ENCODE data around the gene WNT7B.

The WNT7B gene

DNA sequence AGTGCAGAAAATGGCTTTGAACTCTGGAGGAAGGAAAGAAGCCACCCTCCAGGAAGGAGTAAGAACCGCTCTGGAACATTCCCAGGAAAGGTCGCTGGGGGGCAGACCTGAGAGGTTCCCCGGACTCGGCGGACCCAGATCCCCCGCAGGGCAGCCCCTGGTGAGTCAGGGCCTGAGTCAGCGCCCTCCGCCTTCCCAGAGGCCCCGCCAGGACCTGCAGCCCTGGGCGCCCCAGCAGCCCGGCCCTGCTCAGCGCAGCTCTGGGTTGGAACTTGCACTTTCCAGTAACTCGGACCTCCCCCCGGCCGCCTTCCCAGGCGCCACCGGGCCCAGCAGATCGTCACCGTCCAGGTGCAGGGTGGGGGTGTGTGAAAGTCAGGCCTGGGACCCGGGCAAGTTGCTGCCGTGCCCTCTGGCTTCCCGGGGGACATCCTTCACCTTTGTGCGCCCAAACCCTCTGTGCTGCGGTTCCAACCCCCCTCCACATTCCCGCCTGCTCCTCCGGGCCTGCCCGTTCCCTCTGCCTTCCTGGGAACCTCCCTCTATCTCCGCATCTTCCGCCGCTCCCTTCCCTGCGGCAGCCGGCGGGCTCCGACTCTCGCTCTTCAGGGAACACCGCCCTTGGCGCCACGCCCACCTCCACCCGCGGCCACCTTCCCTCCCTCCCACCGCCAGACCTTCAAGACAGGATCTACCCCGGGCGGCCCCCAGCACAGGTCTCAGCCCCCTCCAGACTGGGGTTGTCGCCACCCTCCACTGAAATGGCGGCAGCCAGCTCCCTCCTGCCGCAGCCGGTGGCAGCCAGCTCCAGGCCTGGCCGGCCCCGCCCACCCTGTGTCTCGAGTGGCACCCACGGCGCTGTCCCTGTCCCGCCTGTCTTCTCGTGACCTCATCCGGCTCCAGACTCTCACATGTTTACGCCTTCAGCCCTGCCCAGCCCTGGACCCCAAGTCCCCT, 36.8 kb upstream of the WNT7B start:
- no peaks in the 10 kb centered on the region for H3K79me2 ChIP-seq (ENCODE audit: control insufficient read depth, insufficient read depth, low read length, unreplicated experiment)
- peak overlapping the region; percentile 81 for H3K4me3 ChIP-seq (ENCODE audit: low read depth, low read length)
- H3K27me3 ChIP-seq (ENCODE audit: insufficient read depth, low read length), result no peaks in the 10 kb centered on the region
- H3K27ac ChIP-seq (ENCODE audit: low read depth, low read length), result peak overlapping the region; percentile 96
- peak overlapping the region; percentile 60 for H2AFZ ChIP-seq (ENCODE audit: low read length, unreplicated experiment)
- H3K36me3 ChIP-seq (ENCODE audit: insufficient read depth, low read length), result no peaks in the 10 kb centered on the region
- H3K4me1 ChIP-seq (ENCODE audit: control insufficient read depth, insufficient read depth, low read length, unreplicated experiment), result peaks cover 23% of the 10 kb centered on the region

- H3K4me1 ChIP-seq (ENCODE audit: control insufficient read depth, insufficient read depth, low read length, unreplicated experiment), result peaks cover 30% of the 10 kb centered on the region
- H3K4me3 ChIP-seq (ENCODE audit: low read depth, low read length), result peak overlapping the region; percentile 81; the same call in 1 of the 2 replicates
- H3K27ac ChIP-seq (ENCODE audit: low read depth, low read length), result peak overlapping the region; percentile 96
- H2AFZ ChIP-seq (ENCODE audit: low read length, unreplicated experiment), result no peak overlapping the region
- no peaks in the 10 kb centered on the region for H3K36me3 ChIP-seq (ENCODE audit: insufficient read depth, low read length)
- no peaks in the 10 kb centered on the region for H3K27me3 ChIP-seq (ENCODE audit: insufficient read depth, low read length)
- no peaks in the 10 kb centered on the region for H3K79me2 ChIP-seq (ENCODE audit: control insufficient read depth, insufficient read depth, low read length, unreplicated experiment)
Observed at GRCh38 chr22:46012881-46013281, 35.9 kb upstream of the WNT7B start.

DNA sequence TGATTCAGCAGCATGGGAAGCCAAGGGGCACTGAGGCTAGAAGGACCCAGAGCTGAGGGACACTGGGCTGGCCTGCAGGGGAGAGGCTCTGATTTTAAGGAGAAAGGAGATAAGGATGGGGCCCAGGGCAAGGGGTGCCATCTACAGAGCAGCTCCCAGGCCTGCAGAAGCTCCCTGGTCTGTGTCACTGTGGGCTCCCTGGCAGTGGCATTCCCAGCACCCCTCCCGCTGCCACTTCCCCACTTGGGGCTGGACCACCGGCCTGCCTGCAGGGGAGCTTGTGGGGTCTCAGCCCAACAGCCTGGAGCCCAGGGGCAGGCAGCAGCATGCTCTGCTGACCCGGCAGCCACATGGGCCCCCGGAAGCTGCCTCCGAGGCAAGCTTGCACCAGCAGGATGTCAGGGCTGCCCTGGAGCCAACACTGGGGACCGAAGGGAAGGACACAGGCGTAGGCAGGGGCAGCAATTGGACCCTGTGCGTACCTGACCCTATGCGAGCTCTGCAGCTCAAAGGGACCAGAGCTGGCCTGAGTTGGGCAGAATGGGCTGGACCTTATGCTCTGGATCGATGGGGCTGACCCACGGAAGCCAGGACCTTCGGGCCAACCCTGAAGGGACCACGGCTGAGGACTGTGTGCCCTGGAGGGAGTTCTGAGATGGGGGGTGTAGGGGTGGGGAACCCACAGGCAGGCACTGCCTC, 35.4 kb upstream of the WNT7B start:
- no peaks in the 10 kb centered on the region for H3K27me3 ChIP-seq (ENCODE audit: insufficient read depth, low read length)
- no peak overlapping the region for H2AFZ ChIP-seq (ENCODE audit: low read length, unreplicated experiment)
- H3K4me1 ChIP-seq (ENCODE audit: control insufficient read depth, insufficient read depth, low read length, unreplicated experiment), result peaks cover 36% of the 10 kb centered on the region
- 0 out of 2 replicates have a peak overlapping the region, but pooled peaks have one; percentile 96 for H3K27ac ChIP-seq (ENCODE audit: low read depth, low read length)
- no peak overlapping the region for H3K4me3 ChIP-seq (ENCODE audit: low read depth, low read length)
- H3K36me3 ChIP-seq (ENCODE audit: insufficient read depth, low read length), result no peaks in the 10 kb centered on the region
- no peaks in the 10 kb centered on the region for H3K79me2 ChIP-seq (ENCODE audit: control insufficient read depth, insufficient read depth, low read length, unreplicated experiment)

DNA sequence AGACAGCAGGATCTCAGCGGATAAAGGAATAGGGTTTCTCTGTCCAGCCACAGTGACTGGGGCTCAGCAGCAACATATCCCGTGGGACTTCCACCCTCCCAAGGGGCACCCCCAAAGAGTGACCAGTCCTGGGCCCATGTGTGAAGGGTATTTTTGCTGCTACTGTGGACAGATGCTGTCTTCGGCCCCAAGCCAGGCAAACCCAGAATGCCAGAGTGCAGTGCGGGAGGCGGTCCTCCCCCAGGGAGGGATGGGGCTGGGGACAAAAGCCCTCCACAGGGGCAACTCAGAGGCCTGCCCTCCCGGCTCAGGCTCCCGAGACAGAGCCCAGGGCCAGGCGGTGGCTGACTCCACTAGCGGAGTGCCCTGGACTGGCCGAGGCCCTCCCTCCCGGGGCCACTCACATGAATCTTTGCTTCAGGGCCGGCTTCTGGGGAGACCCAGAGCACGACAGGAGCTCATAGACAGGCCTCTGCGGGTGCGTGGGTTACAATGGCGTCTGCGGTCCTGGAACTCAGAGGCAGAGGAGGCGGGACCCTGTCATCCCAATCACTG, 34.7 kb upstream of the WNT7B start:
- Histone ChIP-seq H3K4me3 (ENCODE audit: low read depth, low read length) (no peak overlapping the region), H3K27ac (ENCODE audit: low read depth, low read length) (no peak overlapping the region), H3K4me1 (ENCODE audit: control insufficient read depth, insufficient read depth, low read length, unreplicated experiment) (peaks cover 41% of the 10 kb centered on the region)

DNA sequence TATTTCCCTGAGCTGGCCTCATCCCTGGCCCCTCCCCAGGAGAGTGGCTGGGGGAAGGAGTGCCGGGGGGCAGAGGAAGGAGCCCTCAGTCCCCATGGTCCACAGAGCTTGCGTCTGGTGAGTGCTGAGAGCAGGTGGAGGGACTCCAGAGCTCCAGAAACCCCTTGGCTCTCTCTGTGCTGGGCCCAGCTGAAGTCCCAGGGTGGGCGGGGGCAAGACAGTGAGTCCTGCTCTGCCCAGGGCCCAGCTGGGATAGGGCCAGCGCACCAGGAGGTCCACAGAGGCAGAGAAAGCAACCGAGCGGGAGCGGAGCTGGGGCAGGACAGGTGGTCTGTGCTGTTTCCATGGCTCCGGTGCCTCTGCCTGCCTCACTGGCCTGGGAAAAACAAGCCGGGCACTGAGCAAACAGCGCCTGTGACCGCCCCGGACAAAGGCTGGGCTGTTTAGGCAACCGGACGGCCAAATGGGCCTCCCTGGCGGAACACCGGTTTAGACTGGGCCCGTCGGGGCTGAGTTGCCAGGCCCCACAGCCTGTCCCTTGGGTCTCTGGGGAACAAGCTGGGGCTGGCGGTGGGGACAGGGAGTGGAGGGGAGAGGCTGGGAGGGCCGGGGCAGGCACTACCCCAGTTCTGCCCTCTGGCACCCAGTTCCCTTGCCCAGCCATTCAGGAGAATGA, 34.1 kb upstream of the WNT7B start:
- H3K36me3 ChIP-seq (ENCODE audit: insufficient read depth, low read length), result no peaks in the 10 kb centered on the region
- H3K79me2 ChIP-seq (ENCODE audit: control insufficient read depth, insufficient read depth, low read length, unreplicated experiment), result no peaks in the 10 kb centered on the region
- H3K4me3 ChIP-seq (ENCODE audit: low read depth, low read length), result no peak overlapping the region
- no peak overlapping the region for H2AFZ ChIP-seq (ENCODE audit: low read length, unreplicated experiment)
- peaks cover 47% of the 10 kb centered on the region for H3K4me1 ChIP-seq (ENCODE audit: control insufficient read depth, insufficient read depth, low read length, unreplicated experiment)
- H3K27ac ChIP-seq (ENCODE audit: low read depth, low read length), result no peak overlapping the region
- no peaks in the 10 kb centered on the region for H3K27me3 ChIP-seq (ENCODE audit: insufficient read depth, low read length)

More for the DNA sequence above, 34.7 kb upstream of the WNT7B start:
- no peaks in the 10 kb centered on the region for H3K27me3 ChIP-seq (ENCODE audit: insufficient read depth, low read length)
- no peaks in the 10 kb centered on the region for H3K36me3 ChIP-seq (ENCODE audit: insufficient read depth, low read length)
- no peak overlapping the region for H2AFZ ChIP-seq (ENCODE audit: low read length, unreplicated experiment)
- H3K79me2 ChIP-seq (ENCODE audit: control insufficient read depth, insufficient read depth, low read length, unreplicated experiment), result no peaks in the 10 kb centered on the region

DNA sequence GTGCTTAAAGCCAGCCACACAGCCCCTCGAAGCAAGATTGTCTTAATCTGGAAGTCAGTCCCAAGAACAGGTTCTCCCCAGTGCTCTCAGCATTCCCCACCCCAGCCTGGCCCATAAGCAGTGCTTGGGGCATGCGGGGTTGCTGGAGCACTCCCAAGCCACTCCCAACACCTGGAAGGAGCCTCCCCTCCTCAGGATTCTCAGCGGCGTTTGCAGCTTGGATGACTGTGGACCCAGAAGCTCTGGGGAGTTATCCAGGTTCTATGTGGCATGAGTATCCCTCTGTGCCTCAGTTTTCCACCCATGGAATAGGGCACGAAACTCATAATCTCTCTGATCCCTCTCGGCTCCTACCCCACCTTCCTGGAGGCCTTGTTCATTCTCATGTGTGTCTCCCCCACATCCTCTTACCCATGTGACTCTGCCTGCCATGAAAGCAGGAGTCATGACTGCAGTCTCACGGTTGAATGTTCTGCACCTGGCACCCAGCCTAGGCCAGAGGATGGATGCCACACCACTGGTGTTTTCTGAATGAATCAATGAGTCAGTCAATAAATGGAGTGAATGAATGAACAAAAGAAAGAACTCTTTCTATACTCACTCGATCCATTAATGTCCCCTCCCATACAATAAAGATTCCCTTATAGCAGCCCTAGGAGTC, 33.4 kb upstream of the WNT7B start:
- peaks cover 49% of the 10 kb centered on the region for H3K4me1 ChIP-seq (ENCODE audit: control insufficient read depth, insufficient read depth, low read length, unreplicated experiment)
- H3K36me3 ChIP-seq (ENCODE audit: insufficient read depth, low read length), result no peaks in the 10 kb centered on the region
- no peak overlapping the region for H2AFZ ChIP-seq (ENCODE audit: low read length, unreplicated experiment)
- H3K4me3 ChIP-seq (ENCODE audit: low read depth, low read length), result no peak overlapping the region
- no peak overlapping the region for H3K27ac ChIP-seq (ENCODE audit: low read depth, low read length)
- H3K27me3 ChIP-seq (ENCODE audit: insufficient read depth, low read length), result no peaks in the 10 kb centered on the region
- H3K79me2 ChIP-seq (ENCODE audit: control insufficient read depth, insufficient read depth, low read length, unreplicated experiment), result no peaks in the 10 kb centered on the region

GRCh38 chr22:46009730-46010129, 32.8 kb upstream of the WNT7B start:
- Histone ChIP-seq H3K4me3 (ENCODE audit: low read depth, low read length) (no peak overlapping the region), H3K4me1 (ENCODE audit: control insufficient read depth, insufficient read depth, low read length, unreplicated experiment) (peaks cover 43% of the 10 kb centered on the region), H3K79me2 (ENCODE audit: control insufficient read depth, insufficient read depth, low read length, unreplicated experiment) (no peaks in the 10 kb centered on the region), H3K36me3 (ENCODE audit: insufficient read depth, low read length) (no peaks in the 10 kb centered on the region), H3K27me3 (ENCODE audit: insufficient read depth, low read length) (no peaks in the 10 kb centered on the region), H3K27ac (ENCODE audit: low read depth, low read length) (no peak overlapping the region), H2AFZ (ENCODE audit: low read length, unreplicated experiment) (no peak overlapping the region)

DNA sequence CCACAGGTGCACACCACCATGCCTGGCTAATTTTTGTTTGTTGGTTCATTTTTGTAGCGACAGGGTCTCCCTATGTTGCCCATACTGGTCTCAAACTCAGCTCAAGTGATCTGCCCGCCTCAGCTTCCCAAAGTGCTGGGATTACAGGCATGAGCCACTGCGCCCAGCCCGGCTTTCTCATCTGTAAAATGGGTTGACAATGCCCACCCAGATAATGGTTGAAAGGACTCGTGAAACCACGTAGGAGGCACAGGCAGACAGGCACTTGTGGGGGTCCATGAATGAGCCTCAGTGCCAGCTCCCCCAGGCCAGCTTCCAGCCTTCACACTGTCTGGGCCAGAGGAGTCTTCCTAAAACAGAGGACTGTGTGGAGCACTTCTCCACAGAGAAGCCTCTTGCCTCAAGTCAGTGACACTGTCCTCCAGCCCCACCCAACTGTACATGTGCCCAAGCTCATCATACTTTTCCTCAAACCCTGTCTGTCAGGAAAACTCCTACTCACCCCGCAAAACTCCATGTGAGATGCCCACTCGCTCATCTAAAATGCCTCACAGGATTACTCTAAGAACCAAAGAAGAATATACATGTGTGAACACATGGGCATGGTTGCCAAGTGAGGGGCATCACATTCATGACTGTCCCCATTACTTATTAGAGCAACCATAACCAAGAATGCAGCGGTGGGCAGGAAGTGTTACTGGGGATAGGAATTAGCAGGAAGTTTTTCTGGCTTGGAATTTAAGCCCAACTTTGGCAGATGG, 32.1 kb upstream of the WNT7B start:
- no peaks in the 10 kb centered on the region for H3K36me3 ChIP-seq (ENCODE audit: insufficient read depth, low read length)
- H3K4me3 ChIP-seq (ENCODE audit: low read depth, low read length), result no peak overlapping the region
- no peaks in the 10 kb centered on the region for H3K27me3 ChIP-seq (ENCODE audit: insufficient read depth, low read length)
- no peaks in the 10 kb centered on the region for H3K79me2 ChIP-seq (ENCODE audit: control insufficient read depth, insufficient read depth, low read length, unreplicated experiment)
- no peak overlapping the region for H2AFZ ChIP-seq (ENCODE audit: low read length, unreplicated experiment)
- H3K4me1 ChIP-seq (ENCODE audit: control insufficient read depth, insufficient read depth, low read length, unreplicated experiment), result peaks cover 40% of the 10 kb centered on the region
- no peak overlapping the region for H3K27ac ChIP-seq (ENCODE audit: low read depth, low read length)

GRCh38 chr22:46008291-46008690, 31.3 kb upstream of the WNT7B start:
- Histone ChIP-seq H2AFZ (ENCODE audit: low read length, unreplicated experiment) (no peak overlapping the region), H3K4me3 (ENCODE audit: low read depth, low read length) (peak overlapping the region; percentile 50), H3K27ac (ENCODE audit: low read depth, low read length) (peak overlapping the region; percentile 97)

More at GRCh38 chr22:46008291-46008690, 31.3 kb upstream of the WNT7B start:
- Histone ChIP-seq H3K79me2 (ENCODE audit: control insufficient read depth, insufficient read depth, low read length, unreplicated experiment) (no peaks in the 10 kb centered on the region), H3K36me3 (ENCODE audit: insufficient read depth, low read length) (no peaks in the 10 kb centered on the region), H3K27me3 (ENCODE audit: insufficient read depth, low read length) (no peaks in the 10 kb centered on the region), H3K4me1 (ENCODE audit: control insufficient read depth, insufficient read depth, low read length, unreplicated experiment) (peaks cover 46% of the 10 kb centered on the region)

Data from ACC112 (cell line).